HepG2 (cell line): Measurements from ENCODE around the gene FBXO44. TPM values are rescaled to one million over a fixed set of nuclear protein-coding genes. Genes with fewer than 3 reads are reported as not detected.

Source experiments
- DZIP1 ChIP-seq: sonication (generic); formaldehyde crosslinking; IDR thresholded peaks from 2 replicates; pipeline ENCODE4 v1.5.0; 2020; ENCODE audit warnings: mild to moderate bottlenecking, missing genetic modification reagents
- ETV6 ChIP-seq: sonication (generic); formaldehyde crosslinking; conservative IDR thresholded peaks from 2 replicates; pipeline ENCODE4 v1.4.0; 2020; ENCODE audit warnings: missing genetic modification reagents
- HNRNPL ChIP-seq: fragments of 200-400 bp; formaldehyde crosslinking; IDR thresholded peaks from 2 replicates; pipeline ENCODE4 v1.6.1; 2017; ENCODE audit warnings: mild to moderate bottlenecking, low read depth, low read length
- KDM5B ChIP-seq: sonication (generic); formaldehyde crosslinking; IDR thresholded peaks from 2 replicates; pipeline ENCODE4 v1.4.0; 2020; ENCODE audit warnings: missing genetic modification reagents, mild to moderate bottlenecking, borderline replicate concordance
- NR2F1 ChIP-seq, 2 experiments: fragments of 450-650 bp in 1 of 2; formaldehyde crosslinking in 1 of 2; IDR thresholded peaks; 2 replicates each; pipeline versions ENCODE4 v1.5.0 to v1.6.1; 2016 to 2020; ENCODE audit warnings: mild to moderate bottlenecking in 1 of 2, missing compliant biosample characterization in 1 of 2, missing genetic modification reagents in 1 of 2, moderate library complexity in 1 of 2
- PCBP2 ChIP-seq: fragments of 200-400 bp; formaldehyde crosslinking; optimal IDR thresholded peaks from 2 replicates; pipeline ENCODE3; 2018; ENCODE audit warnings: low read length, low read depth; ENCODE audit not compliant: poor library complexity, severe bottlenecking
- PHF8 ChIP-seq: sonication (generic); formaldehyde crosslinking; IDR thresholded peaks from 2 replicates; pipeline ENCODE4 v1.5.0; 2020; ENCODE audit warnings: missing genetic modification reagents
- REPIN1 ChIP-seq: sonication (generic); formaldehyde crosslinking; IDR thresholded peaks from 2 replicates; pipeline ENCODE4 v1.8.0; 2022; ENCODE audit warnings: missing genetic modification reagents, low read depth, mild to moderate bottlenecking, borderline replicate concordance
- RFXAP ChIP-seq: sonication (generic); formaldehyde crosslinking; IDR thresholded peaks from 2 replicates; pipeline ENCODE4 v1.4.0; 2020; ENCODE audit warnings: missing genetic modification reagents, borderline replicate concordance
- SP5 ChIP-seq: IDR thresholded peaks from 2 replicates; pipeline ENCODE4 v1.6.1; 2016; ENCODE audit warnings: low read depth, borderline replicate concordance
- TGIF2 ChIP-seq: IDR thresholded peaks from 2 replicates; pipeline ENCODE4 v1.6.1; 2016; ENCODE audit warnings: control low read depth, missing compliant biosample characterization
- ZBTB3 ChIP-seq: sonication (generic); formaldehyde crosslinking; IDR thresholded peaks from 2 replicates; pipeline ENCODE4 v1.4.0; 2020; ENCODE audit warnings: low read depth, mild to moderate bottlenecking, moderate library complexity, missing genetic modification reagents, borderline replicate concordance
- ZNF781 ChIP-seq: sonication (generic); formaldehyde crosslinking; IDR thresholded peaks from 2 replicates; pipeline ENCODE4 v1.5.1; 2020; ENCODE audit warnings: borderline replicate concordance, mild to moderate bottlenecking, missing genetic modification reagents; ENCODE audit errors: not compliant biosample characterization
- polyA plus RNA-seq, 8 experiments: library from polyadenylated mRNA; depleted of rRNA in 3 of 8; stranded (reverse) in 7 of 8; unstranded in 1 of 8; fragments of >200 nt; fragmentation: Illumina TruSeq in 4 of 8; extraction: Trizol in 4 of 8; gene quantifications; 2 replicates each; pipeline versions ENCODE4 v1.2.1 to v1.2.3, GENCODE V29; 2011 to 2016; ENCODE audit warnings: low read depth in 4 of 8, missing spikeins in 1 of 8, mixed read lengths in 1 of 8; ENCODE audit not compliant: insufficient read depth in 1 of 8
- total RNA-seq, 5 experiments: library from RNA; depleted of rRNA; stranded (reverse); fragments of >200 nt; fragmentation: Illumina TruSeq; extraction: Trizol; gene quantifications; 2 replicates each; pipeline ENCODE4 v1.2.3, GENCODE V29; 2016; ENCODE audit warnings: low read depth in 1 of 5
- TF ChIP-seq, protein P1 (sequence below): sonication (generic); formaldehyde crosslinking; IDR thresholded peaks from 2 replicates; pipeline ENCODE4 v1.4.0; 2020; ENCODE audit warnings: missing genetic modification reagents
- TF ChIP-seq, protein P2 (sequence below): sonication (generic); formaldehyde crosslinking; IDR thresholded peaks from 2 replicates; pipeline ENCODE4 v1.8.0; 2022; ENCODE audit warnings: mild to moderate bottlenecking, missing genetic modification reagents, moderate library complexity
- TF ChIP-seq, protein P3 (sequence below): sonication (generic); formaldehyde crosslinking; IDR thresholded peaks from 2 replicates; pipeline ENCODE4 v1.5.0; 2020; ENCODE audit warnings: missing genetic modification reagents, mild to moderate bottlenecking, borderline replicate concordance
- TF ChIP-seq, protein P4 (sequence below): sonication (generic); formaldehyde crosslinking; IDR thresholded peaks from 2 replicates; pipeline ENCODE4 v1.4.0; 2020; ENCODE audit warnings: missing genetic modification reagents

Gene FBXO44
- total and polyA plus RNA-seq, 2 of the 13 experiments (the other 11 are each of a cell fraction or from before 2014, with no cell fraction given), result 22.4 to 27.9 TPM

DNA sequence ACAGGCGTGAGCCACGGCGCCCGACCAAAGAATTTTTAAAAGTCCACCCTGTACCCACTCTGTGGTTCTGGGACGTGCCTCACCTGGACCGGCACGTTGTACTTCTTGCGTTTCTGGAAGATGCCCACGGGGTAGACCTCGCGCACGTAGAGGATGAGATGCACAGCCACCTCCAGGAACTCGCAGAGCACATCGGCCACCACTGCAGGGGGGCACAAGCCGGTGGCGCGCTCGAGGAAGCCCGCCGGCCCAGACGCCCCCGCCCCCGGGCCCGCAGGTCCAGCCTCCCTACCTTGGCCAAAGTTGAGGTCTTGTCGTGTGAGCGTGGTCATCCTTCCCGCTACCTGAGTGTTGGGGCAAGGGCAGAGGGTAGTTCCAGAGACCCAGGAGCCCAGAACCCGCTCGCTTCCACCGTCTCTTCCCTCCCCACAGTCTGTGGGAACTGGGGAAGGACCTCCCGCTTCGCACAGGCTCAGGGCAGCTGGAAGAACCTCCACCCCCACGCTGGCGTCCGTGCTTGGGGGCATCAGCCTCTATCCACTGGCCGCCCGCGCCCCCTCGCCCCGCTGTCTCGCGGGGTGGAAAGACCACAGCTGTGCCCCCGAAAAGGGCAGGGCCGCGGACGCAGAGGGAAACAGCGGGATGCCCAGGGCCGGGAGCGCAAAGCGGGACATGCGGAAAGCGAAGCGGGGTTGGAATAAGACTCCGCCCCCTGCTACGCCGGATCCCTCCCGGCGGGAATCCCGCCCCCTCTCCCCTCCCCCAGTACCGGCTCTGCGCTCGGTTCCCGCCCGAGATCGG, 25.8 kb downstream of the FBXO44 start (continued):
- TF ChIP-seq, protein P1, sequence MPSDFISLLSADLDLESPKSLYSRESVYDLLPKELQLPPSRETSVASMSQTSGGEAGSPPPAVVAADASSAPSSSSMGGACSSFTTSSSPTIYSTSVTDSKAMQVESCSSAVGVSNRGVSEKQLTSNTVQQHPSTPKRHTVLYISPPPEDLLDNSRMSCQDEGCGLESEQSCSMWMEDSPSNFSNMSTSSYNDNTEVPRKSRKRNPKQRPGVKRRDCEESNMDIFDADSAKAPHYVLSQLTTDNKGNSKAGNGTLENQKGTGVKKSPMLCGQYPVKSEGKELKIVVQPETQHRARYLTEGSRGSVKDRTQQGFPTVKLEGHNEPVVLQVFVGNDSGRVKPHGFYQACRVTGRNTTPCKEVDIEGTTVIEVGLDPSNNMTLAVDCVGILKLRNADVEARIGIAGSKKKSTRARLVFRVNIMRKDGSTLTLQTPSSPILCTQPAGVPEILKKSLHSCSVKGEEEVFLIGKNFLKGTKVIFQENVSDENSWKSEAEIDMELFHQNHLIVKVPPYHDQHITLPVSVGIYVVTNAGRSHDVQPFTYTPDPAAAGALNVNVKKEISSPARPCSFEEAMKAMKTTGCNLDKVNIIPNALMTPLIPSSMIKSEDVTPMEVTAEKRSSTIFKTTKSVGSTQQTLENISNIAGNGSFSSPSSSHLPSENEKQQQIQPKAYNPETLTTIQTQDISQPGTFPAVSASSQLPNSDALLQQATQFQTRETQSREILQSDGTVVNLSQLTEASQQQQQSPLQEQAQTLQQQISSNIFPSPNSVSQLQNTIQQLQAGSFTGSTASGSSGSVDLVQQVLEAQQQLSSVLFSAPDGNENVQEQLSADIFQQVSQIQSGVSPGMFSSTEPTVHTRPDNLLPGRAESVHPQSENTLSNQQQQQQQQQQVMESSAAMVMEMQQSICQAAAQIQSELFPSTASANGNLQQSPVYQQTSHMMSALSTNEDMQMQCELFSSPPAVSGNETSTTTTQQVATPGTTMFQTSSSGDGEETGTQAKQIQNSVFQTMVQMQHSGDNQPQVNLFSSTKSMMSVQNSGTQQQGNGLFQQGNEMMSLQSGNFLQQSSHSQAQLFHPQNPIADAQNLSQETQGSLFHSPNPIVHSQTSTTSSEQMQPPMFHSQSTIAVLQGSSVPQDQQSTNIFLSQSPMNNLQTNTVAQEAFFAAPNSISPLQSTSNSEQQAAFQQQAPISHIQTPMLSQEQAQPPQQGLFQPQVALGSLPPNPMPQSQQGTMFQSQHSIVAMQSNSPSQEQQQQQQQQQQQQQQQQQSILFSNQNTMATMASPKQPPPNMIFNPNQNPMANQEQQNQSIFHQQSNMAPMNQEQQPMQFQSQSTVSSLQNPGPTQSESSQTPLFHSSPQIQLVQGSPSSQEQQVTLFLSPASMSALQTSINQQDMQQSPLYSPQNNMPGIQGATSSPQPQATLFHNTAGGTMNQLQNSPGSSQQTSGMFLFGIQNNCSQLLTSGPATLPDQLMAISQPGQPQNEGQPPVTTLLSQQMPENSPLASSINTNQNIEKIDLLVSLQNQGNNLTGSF (CRISPR knock-in tag), result no peak
- TF ChIP-seq REPIN1 (CRISPR knock-in tag) (no peak), TGIF2 (no peak), ETV6 (CRISPR knock-in tag) (no peak), KDM5B (peak; percentile 69), DZIP1 (CRISPR knock-in tag) (no peak), ZNF781 (CRISPR knock-in tag) (peak; percentile 18), PHF8 (CRISPR knock-in tag) (peak; percentile 83), PCBP2 (no peak), NR2F1 (CRISPR knock-in tag; IDR thresholded peaks at IDR 0.05) (no peak), ZBTB3 (CRISPR knock-in tag) (no peak), RFXAP (CRISPR knock-in tag) (no peak), HNRNPL (peak; percentile 82; the same call in 1 of the 2 replicates), SP5 (CRISPR knock-in tag) (no peak)
- TF ChIP-seq, protein P2, sequence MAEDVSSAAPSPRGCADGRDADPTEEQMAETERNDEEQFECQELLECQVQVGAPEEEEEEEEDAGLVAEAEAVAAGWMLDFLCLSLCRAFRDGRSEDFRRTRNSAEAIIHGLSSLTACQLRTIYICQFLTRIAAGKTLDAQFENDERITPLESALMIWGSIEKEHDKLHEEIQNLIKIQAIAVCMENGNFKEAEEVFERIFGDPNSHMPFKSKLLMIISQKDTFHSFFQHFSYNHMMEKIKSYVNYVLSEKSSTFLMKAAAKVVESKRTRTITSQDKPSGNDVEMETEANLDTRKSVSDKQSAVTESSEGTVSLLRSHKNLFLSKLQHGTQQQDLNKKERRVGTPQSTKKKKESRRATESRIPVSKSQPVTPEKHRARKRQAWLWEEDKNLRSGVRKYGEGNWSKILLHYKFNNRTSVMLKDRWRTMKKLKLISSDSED (CRISPR knock-in tag), result peak; percentile 74; the same call in 1 of the 2 replicates
- TF ChIP-seq, protein P3, sequence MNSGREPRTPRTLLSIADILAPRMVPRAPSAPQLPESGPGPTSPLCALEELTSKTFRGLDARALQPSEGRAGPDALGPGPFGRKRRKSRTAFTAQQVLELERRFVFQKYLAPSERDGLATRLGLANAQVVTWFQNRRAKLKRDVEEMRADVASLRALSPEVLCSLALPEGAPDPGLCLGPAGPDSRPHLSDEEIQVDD, result no peak
- TF ChIP-seq, protein P4, sequence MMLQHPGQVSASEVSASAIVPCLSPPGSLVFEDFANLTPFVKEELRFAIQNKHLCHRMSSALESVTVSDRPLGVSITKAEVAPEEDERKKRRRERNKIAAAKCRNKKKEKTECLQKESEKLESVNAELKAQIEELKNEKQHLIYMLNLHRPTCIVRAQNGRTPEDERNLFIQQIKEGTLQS (CRISPR knock-in tag), result peak; percentile 10; the same call in 1 of the 2 replicates
